LNCAP (cell line): ENCODE data around the gene SLC31A1.

Experiments used
- CTCF ChIP-seq: fragments of 450-650 bp; IDR thresholded peaks from 2 replicates; pipeline ENCODE4 v1.5.1; 2017; ENCODE audit warnings: mild to moderate bottlenecking

Gene SLC31A1

GRCh38 chr9:113313261-113313660 is 91.9 kb downstream of the SLC31A1 start:
- TF ChIP-seq CTCF, result no peak
